Astrocyte (in vitro differentiated cells and primary cell): ENCODE measurements around the gene PHF24. TPM values are rescaled to one million over a fixed set of nuclear protein-coding genes. Genes with fewer than 3 reads are reported as not detected.
A peak's percentile ranks its signal among the peaks of the same experiment; 100 is the strongest.

Experiments used
- DNase-seq: peaks from one replicate; pipeline ENCODE4 v3.0.0-alpha.2; 2010; ENCODE audit warnings: low read depth
- FAIRE-seq: peaks from 2 replicates; lab custom pipeline; 2011; peaks lifted over from hg19 to GRCh38; lab: Jason Lieb, UNC
- H2AFZ ChIP-seq: 2 replicates; pipeline ENCODE4 v1.6.0; 2012; ENCODE audit warnings: low read depth, low read length, inconsistent platforms
- H3K27ac ChIP-seq: 2 replicates; pipeline ENCODE4 v1.5.1; 2011; ENCODE audit warnings: low read depth, low read length, inconsistent platforms
- H3K27me3 ChIP-seq: 2 replicates; pipeline ENCODE4 v1.6.0; 2011; ENCODE audit warnings: low read length, inconsistent platforms; ENCODE audit not compliant: insufficient read depth
- H3K36me3 ChIP-seq: 2 replicates; pipeline ENCODE4 v1.5.1; 2011; ENCODE audit warnings: low read length, inconsistent platforms; ENCODE audit not compliant: insufficient read depth
- H3K4me1 ChIP-seq: 2 replicates; pipeline ENCODE4 v1.5.1; 2011; ENCODE audit warnings: low read length, inconsistent platforms; ENCODE audit not compliant: insufficient read depth
- H3K4me2 ChIP-seq: 2 replicates; pipeline ENCODE4 v1.6.0; 2012; ENCODE audit warnings: low read length, inconsistent platforms
- H3K4me3 ChIP-seq: 2 replicates; pipeline ENCODE4 v1.5.1; 2011; ENCODE audit warnings: low read depth, mild to moderate bottlenecking, low read length, inconsistent platforms; ENCODE audit not compliant: insufficient read depth
- H3K79me2 ChIP-seq: 2 replicates; pipeline ENCODE4 v1.6.0; 2012; ENCODE audit warnings: mild to moderate bottlenecking, low read length, inconsistent platforms; ENCODE audit not compliant: insufficient read depth
- H3K9ac ChIP-seq: 2 replicates; pipeline ENCODE4 v1.6.0; 2012; ENCODE audit warnings: mild to moderate bottlenecking, low read length, inconsistent platforms
- H3K9me3 ChIP-seq: 2 replicates; pipeline ENCODE4 v1.5.1; 2012; ENCODE audit warnings: low read depth, mild to moderate bottlenecking, low read length, inconsistent platforms; ENCODE audit not compliant: insufficient read depth
- H4K20me1 ChIP-seq: 2 replicates; pipeline ENCODE4 v1.6.0; 2012; ENCODE audit warnings: low read length, inconsistent platforms; ENCODE audit not compliant: insufficient read depth
- H3K27ac Mint-ChIP-seq: one replicate; pipeline ENCODE4 v1.8.0; 2021; ENCODE audit warnings: mild to moderate bottlenecking, mixed read lengths; ENCODE audit not compliant: unreplicated experiment
- H3K27me3 Mint-ChIP-seq: one replicate; pipeline ENCODE4 v1.8.0; 2021; ENCODE audit warnings: low read depth, mixed read lengths; ENCODE audit not compliant: unreplicated experiment
- H3K36me3 Mint-ChIP-seq: one replicate; pipeline ENCODE4 v1.8.0; 2021; ENCODE audit warnings: low read depth, mixed read lengths; ENCODE audit not compliant: unreplicated experiment
- H3K4me1 Mint-ChIP-seq: one replicate; pipeline ENCODE4 v1.8.0; 2021; ENCODE audit warnings: low read depth, mixed read lengths; ENCODE audit not compliant: unreplicated experiment
- H3K4me3 Mint-ChIP-seq: one replicate; pipeline ENCODE4 v1.8.0; 2021; ENCODE audit warnings: mild to moderate bottlenecking, moderate library complexity, mixed read lengths; ENCODE audit not compliant: unreplicated experiment
- H3K9me3 Mint-ChIP-seq: one replicate; pipeline ENCODE4 v1.8.0; 2021; ENCODE audit warnings: mild to moderate bottlenecking, mixed read lengths; ENCODE audit not compliant: unreplicated experiment
- EZH2 ChIP-seq: IDR thresholded peaks from 2 replicates; pipeline ENCODE4 v1.6.1; 2012; ENCODE audit warnings: mild to moderate bottlenecking, low read length, inconsistent platforms; ENCODE audit not compliant: insufficient read depth
- total RNA-seq: library from RNA; stranded (reverse); gene quantifications from 2 replicates; pipeline ENCODE4 v1.2.1, GENCODE V29; 2021
- TF ChIP-seq, protein P1 (sequence below): IDR thresholded peaks from 2 replicates; pipeline ENCODE4 v1.5.1; 2011; ENCODE audit warnings: low read depth, mild to moderate bottlenecking, inconsistent platforms, low read length, moderate library complexity; ENCODE audit not compliant: insufficient read depth

Gene PHF24
- total RNA-seq, 1 donor from 2014 or later: 0.16 TPM

DNA sequence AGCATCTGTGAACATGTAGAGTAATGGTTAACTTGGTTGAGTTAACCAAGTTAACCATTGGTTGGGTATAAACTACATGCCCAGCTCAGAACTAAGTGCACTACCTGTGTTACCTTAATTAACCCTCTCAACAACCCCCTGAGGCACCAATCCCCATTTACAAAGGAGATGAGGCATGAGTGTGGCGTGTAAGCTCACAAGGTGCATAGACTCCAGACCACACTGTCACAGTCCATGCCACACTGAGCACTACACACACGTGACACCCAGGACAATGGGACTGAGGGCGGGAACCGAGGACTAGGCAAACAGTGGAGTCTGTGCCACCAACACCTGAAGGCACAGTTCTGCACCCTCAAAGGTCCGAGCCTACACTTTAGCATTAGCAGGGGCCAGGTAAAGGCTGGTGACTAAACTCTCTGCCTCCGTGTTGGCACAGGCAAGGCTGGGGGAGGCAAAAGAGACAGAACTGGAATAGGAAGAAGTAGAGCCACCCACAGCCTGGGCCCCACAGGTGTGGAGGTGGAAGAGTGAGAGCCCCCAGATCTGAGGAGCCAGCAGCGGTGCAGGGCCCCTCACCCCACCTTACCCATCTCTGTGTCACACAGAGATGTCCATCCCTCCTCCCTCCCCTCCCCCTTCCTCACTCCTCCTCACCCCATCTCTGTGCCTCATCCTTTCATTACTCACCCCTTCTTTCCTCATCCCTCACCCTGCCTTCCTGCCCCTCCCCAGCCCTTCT lies 29.2 kb downstream of the PHF24 start:
- Mint-ChIP-seq H3K4me1 (peaks cover 17% of the 10 kb centered on the region), H3K9me3 (no peaks in the 10 kb centered on the region), H3K27me3 (peaks cover 12% of the 10 kb centered on the region), H3K27ac (peak overlapping the region; percentile 37), H3K4me3 (no peak overlapping the region), H3K36me3 (peaks cover 2% of the 10 kb centered on the region)
- H2AFZ ChIP-seq: no peak overlapping the region
- H3K9ac ChIP-seq: no peak overlapping the region
- peaks cover 26% of the 10 kb centered on the region for H3K4me1 ChIP-seq
- no peaks in the 10 kb centered on the region for H3K79me2 ChIP-seq
- peaks cover 4% of the 10 kb centered on the region for H3K27me3 ChIP-seq
- DNase-seq: no peak
- no peaks in the 10 kb centered on the region for H3K9me3 ChIP-seq
- TF ChIP-seq, protein P1, sequence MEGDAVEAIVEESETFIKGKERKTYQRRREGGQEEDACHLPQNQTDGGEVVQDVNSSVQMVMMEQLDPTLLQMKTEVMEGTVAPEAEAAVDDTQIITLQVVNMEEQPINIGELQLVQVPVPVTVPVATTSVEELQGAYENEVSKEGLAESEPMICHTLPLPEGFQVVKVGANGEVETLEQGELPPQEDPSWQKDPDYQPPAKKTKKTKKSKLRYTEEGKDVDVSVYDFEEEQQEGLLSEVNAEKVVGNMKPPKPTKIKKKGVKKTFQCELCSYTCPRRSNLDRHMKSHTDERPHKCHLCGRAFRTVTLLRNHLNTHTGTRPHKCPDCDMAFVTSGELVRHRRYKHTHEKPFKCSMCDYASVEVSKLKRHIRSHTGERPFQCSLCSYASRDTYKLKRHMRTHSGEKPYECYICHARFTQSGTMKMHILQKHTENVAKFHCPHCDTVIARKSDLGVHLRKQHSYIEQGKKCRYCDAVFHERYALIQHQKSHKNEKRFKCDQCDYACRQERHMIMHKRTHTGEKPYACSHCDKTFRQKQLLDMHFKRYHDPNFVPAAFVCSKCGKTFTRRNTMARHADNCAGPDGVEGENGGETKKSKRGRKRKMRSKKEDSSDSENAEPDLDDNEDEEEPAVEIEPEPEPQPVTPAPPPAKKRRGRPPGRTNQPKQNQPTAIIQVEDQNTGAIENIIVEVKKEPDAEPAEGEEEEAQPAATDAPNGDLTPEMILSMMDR: no peak
- no peaks in the 10 kb centered on the region for H3K36me3 ChIP-seq
- no peak overlapping the region for H3K4me2 ChIP-seq
- H3K27ac ChIP-seq: no peak overlapping the region
- FAIRE-seq: no peak
- no peaks in the 10 kb centered on the region for H4K20me1 ChIP-seq
- H3K4me3 ChIP-seq: no peak overlapping the region

DNA sequence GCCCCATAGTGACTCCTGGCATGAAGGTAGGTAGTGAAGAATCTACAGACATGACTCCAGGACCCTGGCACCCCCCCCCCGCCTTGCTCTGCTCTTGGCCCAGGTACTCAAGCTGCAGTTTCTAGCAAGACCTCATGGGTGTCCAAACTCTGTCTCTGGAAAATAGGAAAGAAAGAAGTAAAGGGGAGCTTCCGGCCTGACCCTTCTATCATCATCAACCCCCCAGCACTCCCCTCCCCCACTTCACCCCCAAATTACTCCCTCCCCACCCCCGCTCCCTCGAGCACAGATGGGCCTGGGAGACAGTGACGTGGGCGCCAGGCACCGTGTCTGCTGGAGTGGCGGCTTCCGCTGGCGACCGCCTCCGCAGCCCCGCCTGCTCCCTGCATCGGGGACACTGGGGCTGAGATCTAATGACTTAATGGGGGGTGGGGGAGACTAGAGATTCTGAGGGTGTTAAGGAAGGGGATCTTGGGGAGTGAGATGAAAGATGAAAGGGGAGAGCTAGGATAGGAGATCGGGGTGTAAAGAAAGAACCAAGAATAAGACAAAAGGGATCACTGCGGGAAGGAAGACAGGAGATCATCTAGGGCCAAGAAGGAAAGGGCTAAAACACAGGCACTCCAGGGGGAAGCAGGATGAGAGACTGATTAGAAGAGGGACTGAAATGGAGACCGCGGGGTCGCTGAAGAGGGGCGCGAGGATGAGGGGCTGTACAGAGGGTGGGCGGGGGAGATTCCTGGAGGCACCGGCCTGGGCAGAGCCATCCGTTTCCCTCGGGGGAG lies 30.3 kb downstream of the PHF24 start:
- Mint-ChIP-seq H3K4me1 (peaks cover 27% of the 10 kb centered on the region), H3K27me3 (peaks cover 7% of the 10 kb centered on the region), H3K36me3 (peaks cover 2% of the 10 kb centered on the region), H3K9me3 (no peaks in the 10 kb centered on the region), H3K27ac (peak overlapping the region; percentile 98), H3K4me3 (peak overlapping the region; percentile 96)
- Histone ChIP-seq H4K20me1 (no peaks in the 10 kb centered on the region), H3K79me2 (no peaks in the 10 kb centered on the region), H3K27ac (peak overlapping the region; percentile 77), H3K4me1 (peaks cover 37% of the 10 kb centered on the region), H3K4me2 (peak overlapping the region; percentile 91), H3K4me3 (peak overlapping the region; percentile 64), H3K9me3 (no peaks in the 10 kb centered on the region), H2AFZ (peak overlapping the region; percentile 88), H3K9ac (peak overlapping the region; percentile 73), H3K27me3 (no peaks in the 10 kb centered on the region), H3K36me3 (no peaks in the 10 kb centered on the region)
- TF ChIP-seq, protein P1: no peak
- TF ChIP-seq EZH2: no peak
- FAIRE-seq (no peak), DNase-seq (no peak)
